ENCODE measurements around the gene EGFLAM. TPM values are rescaled to one million over a fixed set of nuclear protein-coding genes. Genes with fewer than 3 reads are reported as not detected.
"Not testable (repeated sequence)": the region's sequence is repeated elsewhere in the genome, so short reads cannot be mapped to it uniquely, and the experiment has no call there.

EGFLAM gene
- polyA plus RNA-seq, 2 donors, result 0.53 to 0.82 TPM

DNA sequence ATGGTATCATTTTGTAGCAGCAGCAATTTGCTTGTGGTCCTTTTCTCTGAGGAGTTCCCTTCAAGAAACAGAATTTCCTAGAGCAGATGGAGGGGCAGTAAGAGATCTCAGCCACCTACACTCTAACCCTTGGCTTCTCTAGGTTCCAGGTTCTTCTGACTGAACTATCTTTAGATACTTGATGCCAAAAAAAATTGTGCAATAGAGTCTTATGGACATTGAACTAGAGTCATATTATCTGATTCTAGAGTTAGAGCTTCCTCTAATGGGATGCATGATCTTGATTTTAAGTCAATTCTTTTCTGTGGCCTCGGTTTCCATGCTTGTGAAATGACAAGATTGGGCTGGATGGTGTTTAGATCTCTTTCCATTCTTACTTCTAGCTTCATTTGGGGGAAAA is 142.8 kb downstream of the EGFLAM start:
- H3K4me3 ChIP-seq (ENCODE audit: low read depth in 1 of 2, low read length in 2 of 2), result no peak overlapping the region
- H3K27me3 ChIP-seq (ENCODE audit: control insufficient read depth in 1 of 2, insufficient read depth in 2 of 2, low read length in 2 of 2), result no peaks in the 10 kb centered on the region
- no peak overlapping the region for H3K27ac ChIP-seq (ENCODE audit: low read depth in 2 of 2, low read length in 1 of 2)
- WGBS, 2 donors, result 53 to 88% methylated on average over 1 of the region's 1 CpG
- H3K9me3 ChIP-seq (ENCODE audit: control insufficient read depth in 2 of 2, insufficient read depth in 1 of 2, low read depth in 1 of 2, low read length in 1 of 2), result no peaks in the 10 kb centered on the region
- no peaks in the 10 kb centered on the region for H3K36me3 ChIP-seq (ENCODE audit: control insufficient read depth in 2 of 2, insufficient read depth in 2 of 2, low read length in 1 of 2)
- H3K4me1 ChIP-seq (ENCODE audit: control insufficient read depth in 2 of 2, insufficient read depth in 2 of 2, low read length in 1 of 2), result no peaks in the 10 kb centered on the region

- no peaks in the 10 kb centered on the region for H3K4me1 ChIP-seq (ENCODE audit: control insufficient read depth in 2 of 2, insufficient read depth in 2 of 2, low read length in 1 of 2)
- 43 to 72% methylated on average over 5 of the region's 5 CpGs for WGBS, 2 donors
- no peaks in the 10 kb centered on the region for H3K36me3 ChIP-seq (ENCODE audit: control insufficient read depth in 2 of 2, insufficient read depth in 2 of 2, low read length in 1 of 2)
- no peak overlapping the region for H3K27ac ChIP-seq (ENCODE audit: low read depth in 2 of 2, low read length in 1 of 2)
- no peaks in the 10 kb centered on the region for H3K9me3 ChIP-seq (ENCODE audit: control insufficient read depth in 2 of 2, insufficient read depth in 1 of 2, low read depth in 1 of 2, low read length in 1 of 2)
- H3K27me3 ChIP-seq (ENCODE audit: control insufficient read depth in 1 of 2, insufficient read depth in 2 of 2, low read length in 2 of 2), result no peaks in the 10 kb centered on the region
- H3K4me3 ChIP-seq (ENCODE audit: low read depth in 1 of 2, low read length in 2 of 2), result no peak overlapping the region
Observed at GRCh38 chr5:38403406-38403805, 145.0 kb downstream of the EGFLAM start.

GRCh38 chr5:38403877-38404635 is 145.7 kb downstream of the EGFLAM start:
- 78 to 81% methylated on average over 6 of the region's 6 CpGs for WGBS, 2 donors
- H3K9me3 ChIP-seq (ENCODE audit: control insufficient read depth in 2 of 2, insufficient read depth in 1 of 2, low read depth in 1 of 2, low read length in 1 of 2), result no peaks in the 10 kb centered on the region

GRCh38 chr5:38404667-38405276 is 146.4 kb downstream of the EGFLAM start:
- Histone ChIP-seq H3K4me1 (ENCODE audit: control insufficient read depth in 2 of 2, insufficient read depth in 2 of 2, low read length in 1 of 2) (no peaks in the 10 kb centered on the region), H3K4me3 (ENCODE audit: low read depth in 1 of 2, low read length in 2 of 2) (no peak overlapping the region), H3K9me3 (ENCODE audit: control insufficient read depth in 2 of 2, insufficient read depth in 1 of 2, low read depth in 1 of 2, low read length in 1 of 2) (no peaks in the 10 kb centered on the region), H3K27me3 (ENCODE audit: control insufficient read depth in 1 of 2, insufficient read depth in 2 of 2, low read length in 2 of 2) (no peaks in the 10 kb centered on the region), H3K36me3 (ENCODE audit: control insufficient read depth in 2 of 2, insufficient read depth in 2 of 2, low read length in 1 of 2) (no peaks in the 10 kb centered on the region), H3K27ac (ENCODE audit: low read depth in 2 of 2, low read length in 1 of 2) (no peak overlapping the region)
- 38 to 45% methylated on average over 4 of the region's 4 CpGs for WGBS, 2 donors

More at GRCh38 chr5:38403877-38404635, 145.7 kb downstream of the EGFLAM start:
- H3K4me1 ChIP-seq (ENCODE audit: control insufficient read depth in 2 of 2, insufficient read depth in 2 of 2, low read length in 1 of 2), result no peaks in the 10 kb centered on the region
- H3K27ac ChIP-seq (ENCODE audit: low read depth in 2 of 2, low read length in 1 of 2), result no peak overlapping the region
- H3K27me3 ChIP-seq (ENCODE audit: control insufficient read depth in 1 of 2, insufficient read depth in 2 of 2, low read length in 2 of 2), result no peaks in the 10 kb centered on the region
- no peaks in the 10 kb centered on the region for H3K36me3 ChIP-seq (ENCODE audit: control insufficient read depth in 2 of 2, insufficient read depth in 2 of 2, low read length in 1 of 2)
- no peak overlapping the region for H3K4me3 ChIP-seq (ENCODE audit: low read depth in 1 of 2, low read length in 2 of 2)

DNA sequence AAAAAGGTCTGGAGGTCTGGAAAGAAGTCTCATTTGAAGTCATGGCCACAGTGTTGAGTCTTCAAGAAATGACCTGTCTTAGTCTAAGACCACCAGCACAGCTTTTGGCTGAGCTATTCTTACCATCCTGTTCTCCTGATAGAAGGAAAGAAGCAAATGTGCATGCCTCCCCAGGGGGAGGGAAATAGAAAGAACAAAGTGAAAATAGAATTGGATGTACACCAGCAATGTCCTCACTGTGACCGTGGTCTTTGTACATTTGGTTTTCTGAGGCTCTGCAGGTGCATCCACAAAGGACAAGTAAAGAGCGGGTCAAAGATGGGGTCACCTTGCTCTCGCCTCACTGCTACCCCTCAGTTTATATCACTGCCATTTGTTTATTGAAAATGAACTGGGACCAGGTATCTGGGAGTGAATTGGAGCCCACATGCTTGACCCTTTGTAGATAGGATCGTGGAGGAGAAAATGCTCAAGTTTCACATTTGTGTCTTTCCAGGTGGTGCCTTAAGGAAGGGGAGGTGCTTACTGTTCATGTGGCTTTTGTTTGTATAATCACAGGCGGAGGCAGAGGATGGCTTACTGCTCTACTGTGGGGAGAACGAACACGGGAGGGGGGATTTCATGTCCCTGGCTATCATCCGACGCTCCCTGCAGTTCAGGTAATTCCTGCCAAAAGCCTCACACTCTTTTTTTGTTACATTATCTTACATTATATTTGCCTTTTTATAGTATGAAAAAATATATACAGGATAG is 150.3 kb downstream of the EGFLAM start:
- Histone ChIP-seq H3K27ac (ENCODE audit: low read depth in 2 of 2, low read length in 1 of 2) (no peak overlapping the region), H3K4me3 (ENCODE audit: low read depth in 1 of 2, low read length in 2 of 2) (no peak overlapping the region), H3K4me1 (ENCODE audit: control insufficient read depth in 2 of 2, insufficient read depth in 2 of 2, low read length in 1 of 2) (no peaks in the 10 kb centered on the region), H3K27me3 (ENCODE audit: control insufficient read depth in 1 of 2, insufficient read depth in 2 of 2, low read length in 2 of 2) (no peaks in the 10 kb centered on the region), H3K9me3 (ENCODE audit: control insufficient read depth in 2 of 2, insufficient read depth in 1 of 2, low read depth in 1 of 2, low read length in 1 of 2) (no peaks in the 10 kb centered on the region), H3K36me3 (ENCODE audit: control insufficient read depth in 2 of 2, insufficient read depth in 2 of 2, low read length in 1 of 2) (no peaks in the 10 kb centered on the region)
- 63 to 65% methylated on average over 9 of the region's 9 CpGs for WGBS, 2 donors

GRCh38 chr5:38410304-38410990 is 152.1 kb downstream of the EGFLAM start:
- H3K9me3 ChIP-seq (ENCODE audit: control insufficient read depth in 2 of 2, insufficient read depth in 1 of 2, low read depth in 1 of 2, low read length in 1 of 2), result no peaks in the 10 kb centered on the region
- H3K27me3 ChIP-seq (ENCODE audit: control insufficient read depth in 1 of 2, insufficient read depth in 2 of 2, low read length in 2 of 2), result no peaks in the 10 kb centered on the region
- H3K36me3 ChIP-seq (ENCODE audit: control insufficient read depth in 2 of 2, insufficient read depth in 2 of 2, low read length in 1 of 2), result no peaks in the 10 kb centered on the region
- H3K4me3 ChIP-seq (ENCODE audit: low read depth in 1 of 2, low read length in 2 of 2), result no peak overlapping the region
- no peak overlapping the region for H3K27ac ChIP-seq (ENCODE audit: low read depth in 2 of 2, low read length in 1 of 2)
- no peaks in the 10 kb centered on the region for H3K4me1 ChIP-seq (ENCODE audit: control insufficient read depth in 2 of 2, insufficient read depth in 2 of 2, low read length in 1 of 2)
- WGBS, 2 donors, result 87 to 90% methylated on average over 7 of the region's 7 CpGs

DNA sequence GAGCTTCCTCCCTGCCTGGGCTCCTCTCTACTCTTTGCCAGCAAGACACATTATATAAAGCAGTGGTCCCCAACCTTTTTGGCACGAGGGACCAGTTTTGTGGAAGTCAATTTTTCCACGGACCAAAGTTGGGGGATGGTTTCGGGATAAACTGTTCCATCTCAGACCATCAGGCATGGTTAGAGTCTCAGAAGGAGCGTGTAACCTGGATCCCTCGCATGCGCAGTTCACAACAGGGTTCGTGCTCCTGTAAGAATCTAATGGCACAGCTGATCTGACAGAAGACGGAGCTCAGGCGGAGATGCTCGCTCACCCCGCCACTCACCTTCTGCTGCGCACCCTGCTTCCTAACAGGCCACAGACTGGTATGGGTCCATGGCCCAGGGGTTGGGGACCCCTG is 155.3 kb downstream of the EGFLAM start:
- whole genome bisulfite sequencing, 2 donors, result 77 to 82% methylated on average over 12 of the region's 12 CpGs
- H3K4me1 ChIP-seq (ENCODE audit: control insufficient read depth in 2 of 2, insufficient read depth in 2 of 2, low read length in 1 of 2), result no peaks in the 10 kb centered on the region
- H3K36me3 ChIP-seq (ENCODE audit: control insufficient read depth in 2 of 2, insufficient read depth in 2 of 2, low read length in 1 of 2), result no peaks in the 10 kb centered on the region
- H3K27me3 ChIP-seq (ENCODE audit: control insufficient read depth in 1 of 2, insufficient read depth in 2 of 2, low read length in 2 of 2), result no peaks in the 10 kb centered on the region
- no peak overlapping the region for H3K27ac ChIP-seq (ENCODE audit: low read depth in 2 of 2, low read length in 1 of 2)
- no peaks in the 10 kb centered on the region for H3K9me3 ChIP-seq (ENCODE audit: control insufficient read depth in 2 of 2, insufficient read depth in 1 of 2, low read depth in 1 of 2, low read length in 1 of 2)
- no peak overlapping the region for H3K4me3 ChIP-seq (ENCODE audit: low read depth in 1 of 2, low read length in 2 of 2)

GRCh38 chr5:38414348-38414747 is 156.0 kb downstream of the EGFLAM start:
- Histone ChIP-seq H3K36me3 (ENCODE audit: control insufficient read depth in 2 of 2, insufficient read depth in 2 of 2, low read length in 1 of 2) (no peaks in the 10 kb centered on the region), H3K27ac (ENCODE audit: low read depth in 2 of 2, low read length in 1 of 2) (no peak overlapping the region), H3K27me3 (ENCODE audit: control insufficient read depth in 1 of 2, insufficient read depth in 2 of 2, low read length in 2 of 2) (no peaks in the 10 kb centered on the region), H3K4me1 (ENCODE audit: control insufficient read depth in 2 of 2, insufficient read depth in 2 of 2, low read length in 1 of 2) (no peaks in the 10 kb centered on the region), H3K4me3 (ENCODE audit: low read depth in 1 of 2, low read length in 2 of 2) (no peak overlapping the region), H3K9me3 (ENCODE audit: control insufficient read depth in 2 of 2, insufficient read depth in 1 of 2, low read depth in 1 of 2, low read length in 1 of 2) (no peaks in the 10 kb centered on the region)
- 79 to 82% methylated on average over 4 of the region's 4 CpGs for WGBS, 2 donors

DNA sequence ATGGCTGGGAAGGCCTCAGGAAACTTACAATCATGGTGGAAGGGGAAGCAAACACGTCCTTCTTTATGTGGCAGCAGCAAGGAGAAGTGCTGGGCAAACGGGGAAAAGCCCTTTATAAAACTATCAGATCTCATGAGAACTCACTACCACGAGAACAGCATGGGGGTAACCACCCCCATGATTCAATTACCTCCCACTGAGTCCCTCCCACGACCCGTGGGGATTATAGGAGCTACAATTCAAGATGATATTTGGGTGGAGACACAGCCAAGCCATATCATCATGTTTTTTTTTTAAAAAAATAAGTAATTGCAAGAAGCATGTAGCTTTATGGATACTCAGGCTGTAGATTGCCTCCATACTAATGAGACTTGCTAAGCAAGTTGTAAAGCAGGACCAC is 157.4 kb downstream of the EGFLAM start:
- not testable (repeated sequence) for H3K36me3 ChIP-seq (ENCODE audit: control insufficient read depth in 2 of 2, insufficient read depth in 2 of 2, low read length in 1 of 2); H3K4me1 ChIP-seq (ENCODE audit: control insufficient read depth in 2 of 2, insufficient read depth in 2 of 2, low read length in 1 of 2); H3K27ac ChIP-seq (ENCODE audit: low read depth in 2 of 2, low read length in 1 of 2); H3K27me3 ChIP-seq (ENCODE audit: control insufficient read depth in 1 of 2, insufficient read depth in 2 of 2, low read length in 2 of 2); H3K4me3 ChIP-seq (ENCODE audit: low read depth in 1 of 2, low read length in 2 of 2); H3K9me3 ChIP-seq (ENCODE audit: control insufficient read depth in 2 of 2, insufficient read depth in 1 of 2, low read depth in 1 of 2, low read length in 1 of 2)
- 55 to 68% methylated on average over 5 of the region's 5 CpGs for WGBS, 2 donors
